HepG2 (cell line): Measurements from ENCODE around the gene SOX9. TPM values are rescaled to one million over a fixed set of nuclear protein-coding genes. Genes with fewer than 3 reads are reported as not detected.
A peak's percentile ranks its signal among the peaks of the same experiment; 100 is the strongest.

Source experiments
- AKAP8 ChIP-seq: sonication (generic); formaldehyde crosslinking; IDR thresholded peaks from 2 replicates; pipeline ENCODE4 v1.5.1; 2020; ENCODE audit warnings: mild to moderate bottlenecking, missing genetic modification reagents
- ASH2L ChIP-seq: fragments of 300-600, 200-600 bp; sonication (generic); IDR thresholded peaks from 2 replicates; pipeline ENCODE4 v1.7.0; 2017; ENCODE audit warnings: low read depth, mild to moderate bottlenecking, moderate library complexity, mixed read lengths, low read length; ENCODE audit not compliant: insufficient read length
- CENPBD1 ChIP-seq: sonication (generic); formaldehyde crosslinking; IDR thresholded peaks from 2 replicates; pipeline ENCODE4 v1.8.0; 2022; ENCODE audit warnings: missing genetic modification reagents, low read depth, mild to moderate bottlenecking, borderline replicate concordance
- CREBL2 ChIP-seq: sonication (generic); formaldehyde crosslinking; IDR thresholded peaks from 2 replicates; pipeline ENCODE4 v1.8.1; 2023; ENCODE audit warnings: missing genetic modification reagents, mild to moderate bottlenecking, borderline replicate concordance
- FOXA3 ChIP-seq: IDR thresholded peaks from 2 replicates; pipeline ENCODE4 v1.6.1; 2016; ENCODE audit warnings: missing genetic modification reagents, missing compliant biosample characterization
- FOXK2 ChIP-seq: fragments of 450-650 bp; IDR thresholded peaks from 2 replicates; pipeline ENCODE4 v1.6.1; 2016
- MNT ChIP-seq: fragments of 450-650 bp; IDR thresholded peaks from 2 replicates; pipeline ENCODE4 v1.6.1; 2016
- NR3C1 ChIP-seq: sonication (generic); formaldehyde crosslinking; IDR thresholded peaks from 2 replicates; pipeline ENCODE4 v1.4.0; 2020; ENCODE audit warnings: missing genetic modification reagents
- PLRG1 ChIP-seq: fragments of 450-650 bp; conservative IDR thresholded peaks from 2 replicates; pipeline ENCODE4 v1.6.1; 2016
- RARA ChIP-seq: IDR thresholded peaks from 2 replicates; pipeline ENCODE4 v1.6.1; 2016; ENCODE audit warnings: missing genetic modification reagents, missing compliant biosample characterization
- RELA ChIP-seq: sonication (generic); formaldehyde crosslinking; IDR thresholded peaks from 2 replicates; pipeline ENCODE4 v1.4.0; 2020; ENCODE audit warnings: missing genetic modification reagents
- TBX3 ChIP-seq: fragments of 450-650 bp; IDR thresholded peaks from 2 replicates; pipeline ENCODE4 v1.6.1; 2017; ENCODE audit warnings: antibody characterized with exemption, mild to moderate bottlenecking, inconsistent platforms, borderline replicate concordance
- USF2 ChIP-seq, 2 experiments: sonication (generic) in 1 of 2; formaldehyde crosslinking in 1 of 2; IDR thresholded peaks; 2 replicates each; pipeline versions ENCODE4 v1.5.1 to v1.6.1; 2011 to 2020; ENCODE audit warnings: borderline replicate concordance in 1 of 2, low read depth in 1 of 2, low read length in 1 of 2, mild to moderate bottlenecking in 1 of 2, missing genetic modification reagents in 1 of 2, moderate library complexity in 1 of 2
- ZBTB26 ChIP-seq: IDR thresholded peaks from 2 replicates; pipeline ENCODE4 v1.6.1; 2016; ENCODE audit warnings: missing compliant biosample characterization, missing genetic modification reagents, borderline replicate concordance
- ZBTB38 ChIP-seq: sonication (generic); formaldehyde crosslinking; IDR thresholded peaks from 2 replicates; pipeline ENCODE4 v1.5.1; 2020; ENCODE audit warnings: mild to moderate bottlenecking, missing genetic modification reagents
- ZBTB49 ChIP-seq: sonication (generic); formaldehyde crosslinking; IDR thresholded peaks from 2 replicates; pipeline ENCODE4 v1.4.0; 2020; ENCODE audit warnings: missing genetic modification reagents, borderline replicate concordance
- ZFP1 ChIP-seq: IDR thresholded peaks from 2 replicates; pipeline ENCODE4 v1.6.1; 2016
- ZNF253 ChIP-seq: sonication (generic); formaldehyde crosslinking; IDR thresholded peaks from 2 replicates; pipeline ENCODE4 v1.8.0; 2022; ENCODE audit warnings: mild to moderate bottlenecking, missing genetic modification reagents, borderline replicate concordance
- ZNF580 ChIP-seq: IDR thresholded peaks from 2 replicates; pipeline ENCODE4 v1.6.1; 2016; ENCODE audit warnings: low read depth, borderline replicate concordance
- ZNF720 ChIP-seq: sonication (generic); formaldehyde crosslinking; IDR thresholded peaks from 2 replicates; pipeline ENCODE4 v1.4.0; 2020; ENCODE audit warnings: missing genetic modification reagents
- ZSCAN31 ChIP-seq: sonication (generic); formaldehyde crosslinking; IDR thresholded peaks from 2 replicates; pipeline ENCODE4 v1.5.0; 2020; ENCODE audit warnings: low read depth, mild to moderate bottlenecking, missing genetic modification reagents
- polyA plus RNA-seq, 8 experiments: library from polyadenylated mRNA; depleted of rRNA in 3 of 8; stranded (reverse) in 7 of 8; unstranded in 1 of 8; fragments of >200 nt; fragmentation: Illumina TruSeq in 4 of 8; extraction: Trizol in 4 of 8; gene quantifications; 2 replicates each; pipeline versions ENCODE4 v1.2.1 to v1.2.3, GENCODE V29; 2011 to 2016; ENCODE audit warnings: low read depth in 4 of 8, missing spikeins in 1 of 8, mixed read lengths in 1 of 8; ENCODE audit not compliant: insufficient read depth in 1 of 8
- total RNA-seq, 5 experiments: library from RNA; depleted of rRNA; stranded (reverse); fragments of >200 nt; fragmentation: Illumina TruSeq; extraction: Trizol; gene quantifications; 2 replicates each; pipeline ENCODE4 v1.2.3, GENCODE V29; 2016; ENCODE audit warnings: low read depth in 1 of 5

The SOX9 gene
- total and polyA plus RNA-seq, 2 of the 13 experiments (the other 11 are each of a cell fraction or from before 2014, with no cell fraction given) = 16.1 to 27.6 TPM

- TF ChIP-seq ZBTB26 (CRISPR knock-in tag) (0 out of 2 replicates have a peak, but pooled peaks have one; percentile 67), TBX3 (no peak), ZBTB38 (CRISPR knock-in tag) (peak; percentile 49; the same call in 1 of the 2 replicates), ZNF253 (CRISPR knock-in tag) (no peak), MNT (no peak), PLRG1 (no peak), RELA (no peak), ZNF720 (CRISPR knock-in tag) (no peak), FOXA3 (CRISPR knock-in tag) (peak; percentile 18), ZSCAN31 (CRISPR knock-in tag) (peak; percentile 59; the same call in 1 of the 2 replicates), FOXK2 (no peak), ASH2L (peak; percentile 42), USF2 (IDR thresholded peaks at IDR 0.05; ENCODE audit: low read depth, low read length) (no peak), USF2 (CRISPR knock-in tag; IDR thresholded peaks at IDR 0.05; ENCODE audit: borderline replicate concordance) (no peak), ZFP1 (CRISPR knock-in tag) (no peak), CENPBD1 (CRISPR knock-in tag) (no peak), RARA (CRISPR knock-in tag) (no peak; the same call in 1 of the 2 replicates), CREBL2 (no peak), ZBTB49 (no peak), ZNF580 (CRISPR knock-in tag) (peak; percentile 79; the same call in 1 of the 2 replicates), NR3C1 (CRISPR knock-in tag) (no peak), AKAP8 (CRISPR knock-in tag) (no peak)
Measured at GRCh38 chr17:72119873-72120641, 763 bp upstream of the SOX9 start (continued).
